Measurements from ENCODE around the gene ZNF33B. TPM values are rescaled to one million over a fixed set of nuclear protein-coding genes. Genes with fewer than 3 reads are reported as not detected.

ZNF33B gene
- polyA plus RNA-seq, 1 experiment = 4.8 TPM

DNA sequence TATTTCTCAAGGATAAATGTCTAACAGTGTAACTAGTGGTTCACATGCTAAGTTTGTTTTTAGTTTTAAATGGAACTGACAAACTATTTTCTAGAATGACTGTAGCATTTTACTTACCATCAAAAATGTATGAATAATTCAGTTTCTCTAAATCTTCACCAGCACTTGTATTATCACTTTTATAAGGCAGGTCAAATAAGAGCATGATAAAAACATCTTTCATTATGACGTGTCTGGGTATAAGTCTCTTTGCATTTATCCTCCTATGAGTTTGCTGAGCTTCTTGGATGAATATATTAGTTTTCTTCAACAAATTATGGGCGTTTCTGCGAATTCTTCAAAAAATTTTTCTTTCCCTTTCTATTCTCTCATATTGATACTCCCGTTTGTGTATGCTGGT lies 19.9 kb downstream of the ZNF33B start:
- DNase-seq (ENCODE audit: low read depth) = no peak
- Histone ChIP-seq H3K27me3 (ENCODE audit: control insufficient read depth, insufficient read depth, low read length) (no peaks in the 10 kb centered on the region), H3K36me3 (ENCODE audit: control insufficient read depth, insufficient read depth, low read length) (no peaks in the 10 kb centered on the region), H3K4me3 (ENCODE audit: low read depth, low read length) (no peak overlapping the region)
- TF ChIP-seq, protein P1, sequence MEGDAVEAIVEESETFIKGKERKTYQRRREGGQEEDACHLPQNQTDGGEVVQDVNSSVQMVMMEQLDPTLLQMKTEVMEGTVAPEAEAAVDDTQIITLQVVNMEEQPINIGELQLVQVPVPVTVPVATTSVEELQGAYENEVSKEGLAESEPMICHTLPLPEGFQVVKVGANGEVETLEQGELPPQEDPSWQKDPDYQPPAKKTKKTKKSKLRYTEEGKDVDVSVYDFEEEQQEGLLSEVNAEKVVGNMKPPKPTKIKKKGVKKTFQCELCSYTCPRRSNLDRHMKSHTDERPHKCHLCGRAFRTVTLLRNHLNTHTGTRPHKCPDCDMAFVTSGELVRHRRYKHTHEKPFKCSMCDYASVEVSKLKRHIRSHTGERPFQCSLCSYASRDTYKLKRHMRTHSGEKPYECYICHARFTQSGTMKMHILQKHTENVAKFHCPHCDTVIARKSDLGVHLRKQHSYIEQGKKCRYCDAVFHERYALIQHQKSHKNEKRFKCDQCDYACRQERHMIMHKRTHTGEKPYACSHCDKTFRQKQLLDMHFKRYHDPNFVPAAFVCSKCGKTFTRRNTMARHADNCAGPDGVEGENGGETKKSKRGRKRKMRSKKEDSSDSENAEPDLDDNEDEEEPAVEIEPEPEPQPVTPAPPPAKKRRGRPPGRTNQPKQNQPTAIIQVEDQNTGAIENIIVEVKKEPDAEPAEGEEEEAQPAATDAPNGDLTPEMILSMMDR (IDR thresholded peaks at IDR 0.05; ENCODE audit: insufficient read depth, low read depth, low read length) = no peak
- ChIA-PET POLR2A (no interaction called here), CTCF (no interaction called here)

DNA sequence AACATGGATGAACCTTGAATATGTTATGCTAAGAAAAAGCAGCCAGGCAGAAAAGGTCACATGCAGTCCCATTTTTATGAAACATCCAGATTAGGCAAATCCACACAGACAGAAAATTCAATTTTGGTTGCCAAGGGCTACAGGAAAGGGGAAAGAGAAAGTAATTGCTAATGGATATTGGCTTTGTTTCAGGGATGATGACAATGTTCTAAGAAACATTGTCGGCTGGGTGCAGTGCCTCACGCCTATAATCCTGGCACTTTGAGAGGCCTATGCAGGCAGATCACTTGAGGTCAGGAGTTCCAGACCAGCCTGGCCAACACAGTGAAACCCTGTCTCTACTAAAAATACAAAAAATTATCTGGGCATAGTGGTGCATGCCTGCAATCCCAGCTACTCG lies 23.0 kb downstream of the ZNF33B start:
- TF ChIP-seq, protein P1 (IDR thresholded peaks at IDR 0.05; ENCODE audit: insufficient read depth, low read depth, low read length) = no peak
- no peak for DNase-seq (ENCODE audit: low read depth)
- Histone ChIP-seq H3K4me3 (ENCODE audit: low read depth, low read length) (no peak overlapping the region), H3K36me3 (ENCODE audit: control insufficient read depth, insufficient read depth, low read length) (no peaks in the 10 kb centered on the region), H3K27me3 (ENCODE audit: control insufficient read depth, insufficient read depth, low read length) (no peaks in the 10 kb centered on the region)
- CTCF ChIA-PET = no interaction called here
- POLR2A ChIA-PET = no interaction called here

DNA sequence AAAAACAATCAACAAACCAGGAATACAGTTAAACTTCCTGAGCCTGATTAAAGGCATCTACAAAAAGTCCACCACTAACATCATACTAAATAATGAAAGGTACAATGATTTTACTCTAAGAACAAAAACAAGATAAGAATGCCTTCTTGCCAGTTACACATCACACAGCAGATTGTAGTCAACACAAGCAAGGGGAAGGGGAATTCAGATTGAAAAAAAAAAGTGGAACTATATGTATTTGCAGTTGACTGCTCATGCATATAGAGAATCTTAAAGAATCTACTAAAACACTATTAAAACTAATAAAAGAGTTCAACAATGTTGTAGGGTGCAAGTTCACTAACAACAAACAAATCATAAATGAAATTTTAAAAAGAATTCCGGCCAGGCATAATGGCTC lies 28.5 kb downstream of the ZNF33B start:
- ChIA-PET CTCF (no interaction called here), POLR2A (no interaction called here)
- DNase-seq (ENCODE audit: low read depth) = no peak
- no peaks in the 10 kb centered on the region for H3K36me3 ChIP-seq (ENCODE audit: control insufficient read depth, insufficient read depth, low read length)
- H3K4me3 ChIP-seq (ENCODE audit: low read depth, low read length) = no peak overlapping the region
- TF ChIP-seq, protein P1 (IDR thresholded peaks at IDR 0.05; ENCODE audit: insufficient read depth, low read depth, low read length) = no peak
- no peaks in the 10 kb centered on the region for H3K27me3 ChIP-seq (ENCODE audit: control insufficient read depth, insufficient read depth, low read length)

DNA sequence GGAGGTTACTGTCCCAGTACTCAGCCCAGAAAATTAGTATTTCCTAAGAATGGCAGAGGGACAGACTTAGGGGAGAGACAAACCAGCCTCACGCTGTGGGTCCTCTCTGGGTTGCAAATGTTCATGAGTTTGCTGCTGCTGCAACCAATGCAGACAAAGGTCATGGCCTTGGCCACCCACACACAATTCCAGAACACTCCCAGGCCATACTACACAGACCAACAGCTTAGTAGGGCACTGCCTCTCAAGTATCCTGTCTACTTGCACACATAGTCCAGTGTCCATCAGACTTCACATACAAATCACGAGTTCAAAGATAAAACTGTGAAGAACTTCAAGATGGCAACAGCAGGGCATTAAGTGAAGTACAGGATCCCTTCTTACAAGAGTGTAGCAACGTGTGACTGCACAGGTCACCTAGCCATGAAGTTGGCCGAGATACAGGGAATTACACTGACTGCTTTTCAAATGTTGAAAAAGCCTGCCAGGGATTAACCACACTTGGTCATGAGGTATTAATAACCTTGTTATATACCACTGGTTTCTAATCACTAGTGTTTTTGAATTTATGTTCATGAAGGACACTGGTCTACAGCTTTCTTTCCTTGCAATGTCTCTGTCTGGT lies 40.0 kb downstream of the ZNF33B start:
- DNase-seq (ENCODE audit: low read depth) = no peak
- ChIA-PET POLR2A (no interaction called here), CTCF (no interaction called here)
- no peaks in the 10 kb centered on the region; the same call in 1 of the 2 replicates for H3K36me3 ChIP-seq (ENCODE audit: control insufficient read depth, insufficient read depth, low read length)
- no peaks in the 10 kb centered on the region for H3K27me3 ChIP-seq (ENCODE audit: control insufficient read depth, insufficient read depth, low read length)
- no peak overlapping the region for H3K4me3 ChIP-seq (ENCODE audit: low read depth, low read length)
- TF ChIP-seq, protein P1 (IDR thresholded peaks at IDR 0.05; ENCODE audit: insufficient read depth, low read depth, low read length) = no peak

DNA sequence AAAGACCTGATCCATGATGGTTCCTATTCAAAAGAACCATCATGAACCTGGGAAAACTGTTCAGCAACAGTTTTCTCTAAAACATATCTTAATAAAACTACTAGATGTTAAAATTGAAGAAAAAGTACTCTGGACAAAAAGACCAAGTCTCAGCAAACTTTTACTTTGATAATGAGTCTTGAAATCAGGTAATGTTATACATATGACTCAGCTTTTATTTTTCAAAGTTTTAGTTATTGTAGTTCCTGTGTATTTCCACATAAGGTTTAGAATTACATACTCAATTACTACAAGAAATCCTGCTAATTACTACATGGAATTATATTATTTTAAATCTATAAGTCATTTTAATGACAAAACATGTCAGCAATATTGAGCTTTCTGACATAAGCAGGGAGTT lies 42.2 kb downstream of the ZNF33B start:
- ChIA-PET CTCF (no interaction called here), POLR2A (no interaction called here)
- Histone ChIP-seq H3K4me3 (ENCODE audit: low read depth, low read length) (no peak overlapping the region), H3K27me3 (ENCODE audit: control insufficient read depth, insufficient read depth, low read length) (no peaks in the 10 kb centered on the region), H3K36me3 (ENCODE audit: control insufficient read depth, insufficient read depth, low read length) (no peaks in the 10 kb centered on the region; the same call in 1 of the 2 replicates)
- DNase-seq (ENCODE audit: low read depth) = no peak
- TF ChIP-seq, protein P1 (IDR thresholded peaks at IDR 0.05; ENCODE audit: insufficient read depth, low read depth, low read length) = no peak

All from BJ (cell line).